ENCODE measurements around the gene ZFX.

ZFX gene

DNA sequence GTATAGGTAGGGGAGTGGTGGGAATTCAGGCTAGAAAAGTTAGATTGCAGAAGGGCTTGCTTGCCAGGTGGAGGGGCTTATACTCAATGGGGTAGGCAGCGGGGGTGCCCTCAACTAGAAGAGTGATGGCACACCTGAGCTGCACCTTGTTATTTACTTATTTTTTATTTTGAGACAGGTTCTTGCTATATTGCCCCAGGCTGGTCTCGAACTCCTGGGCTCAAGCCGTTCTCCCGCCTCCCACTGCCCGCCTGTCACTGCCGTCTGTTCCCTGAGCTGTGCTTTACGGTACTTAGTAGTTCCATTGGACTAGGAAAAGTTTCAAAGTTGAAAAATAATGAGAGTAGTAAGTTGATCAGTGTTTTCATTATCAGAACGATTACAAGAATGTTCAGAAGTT, 2.0 kb downstream of the ZFX start:
- DNase-seq (ENCODE audit: low read depth in 1 of 2, low spot score in 1 of 2), result no peak
- peak overlapping the region; percentile 62 for H3K4me3 ChIP-seq (replicated peaks; ENCODE audit: insufficient read depth, low read length)
- H3K27me3 ChIP-seq (ENCODE audit: insufficient read depth, poor library complexity, severe bottlenecking), result no peaks in the 10 kb centered on the region
- TF ChIP-seq, protein P1, sequence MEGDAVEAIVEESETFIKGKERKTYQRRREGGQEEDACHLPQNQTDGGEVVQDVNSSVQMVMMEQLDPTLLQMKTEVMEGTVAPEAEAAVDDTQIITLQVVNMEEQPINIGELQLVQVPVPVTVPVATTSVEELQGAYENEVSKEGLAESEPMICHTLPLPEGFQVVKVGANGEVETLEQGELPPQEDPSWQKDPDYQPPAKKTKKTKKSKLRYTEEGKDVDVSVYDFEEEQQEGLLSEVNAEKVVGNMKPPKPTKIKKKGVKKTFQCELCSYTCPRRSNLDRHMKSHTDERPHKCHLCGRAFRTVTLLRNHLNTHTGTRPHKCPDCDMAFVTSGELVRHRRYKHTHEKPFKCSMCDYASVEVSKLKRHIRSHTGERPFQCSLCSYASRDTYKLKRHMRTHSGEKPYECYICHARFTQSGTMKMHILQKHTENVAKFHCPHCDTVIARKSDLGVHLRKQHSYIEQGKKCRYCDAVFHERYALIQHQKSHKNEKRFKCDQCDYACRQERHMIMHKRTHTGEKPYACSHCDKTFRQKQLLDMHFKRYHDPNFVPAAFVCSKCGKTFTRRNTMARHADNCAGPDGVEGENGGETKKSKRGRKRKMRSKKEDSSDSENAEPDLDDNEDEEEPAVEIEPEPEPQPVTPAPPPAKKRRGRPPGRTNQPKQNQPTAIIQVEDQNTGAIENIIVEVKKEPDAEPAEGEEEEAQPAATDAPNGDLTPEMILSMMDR (IDR thresholded peaks at IDR 0.05; ENCODE audit: insufficient read depth, low read length), result no peak
- TF ChIP-seq SPI1 (IDR thresholded peaks at IDR 0.05; ENCODE audit: borderline replicate concordance, low read depth) (no peak), REST (IDR thresholded peaks at IDR 0.05; ENCODE audit: insufficient replicate concordance, low read depth) (no peak), GABPA (IDR thresholded peaks at IDR 0.05; ENCODE audit: low read depth) (no peak), POLR2AphosphoS5 (IDR thresholded peaks at IDR 0.05; ENCODE audit: low read depth) (no peak)
- H3K27ac ChIP-seq (replicated peaks), result no peak overlapping the region; the same call in 1 of the 2 replicates

GRCh38 chrX:24153178-24153795, 3.8 kb downstream of the ZFX start:
- TF ChIP-seq REST (IDR thresholded peaks at IDR 0.05; ENCODE audit: insufficient replicate concordance, low read depth) (no peak), POLR2AphosphoS5 (IDR thresholded peaks at IDR 0.05; ENCODE audit: low read depth) (no peak), SPI1 (IDR thresholded peaks at IDR 0.05; ENCODE audit: borderline replicate concordance, low read depth) (peak; percentile 29; the same call in 1 of the 2 replicates), GABPA (IDR thresholded peaks at IDR 0.05; ENCODE audit: low read depth) (no peak)
- TF ChIP-seq, protein P1 (IDR thresholded peaks at IDR 0.05; ENCODE audit: insufficient read depth, low read length), result no peak
- no peak overlapping the region for H3K27ac ChIP-seq (replicated peaks)
- H3K27me3 ChIP-seq (ENCODE audit: insufficient read depth, poor library complexity, severe bottlenecking), result no peaks in the 10 kb centered on the region
- peak in 1 of 2 experiments; percentile 65 for DNase-seq (ENCODE audit: low read depth in 1 of 2, low spot score in 1 of 2)
- H3K4me3 ChIP-seq (replicated peaks; ENCODE audit: insufficient read depth, low read length), result no peak overlapping the region

GRCh38 chrX:24153796-24154189, 4.3 kb downstream of the ZFX start:
- H3K27me3 ChIP-seq (ENCODE audit: insufficient read depth, poor library complexity, severe bottlenecking), result no peaks in the 10 kb centered on the region
- H3K27ac ChIP-seq (replicated peaks), result no peak overlapping the region
- no peak overlapping the region for H3K4me3 ChIP-seq (replicated peaks; ENCODE audit: insufficient read depth, low read length)
- no peak for DNase-seq (ENCODE audit: low read depth in 1 of 2, low spot score in 1 of 2)
- TF ChIP-seq SPI1 (IDR thresholded peaks at IDR 0.05; ENCODE audit: borderline replicate concordance, low read depth) (no peak), GABPA (IDR thresholded peaks at IDR 0.05; ENCODE audit: low read depth) (no peak), REST (IDR thresholded peaks at IDR 0.05; ENCODE audit: insufficient replicate concordance, low read depth) (no peak), POLR2AphosphoS5 (IDR thresholded peaks at IDR 0.05; ENCODE audit: low read depth) (no peak)
- TF ChIP-seq, protein P1 (IDR thresholded peaks at IDR 0.05; ENCODE audit: insufficient read depth, low read length), result no peak

All from HL-60 (cell line).